Memory B cell (primary cell): Measurements from ENCODE around the gene CA5A.
A peak's percentile ranks its signal among the peaks of the same experiment; 100 is the strongest.

ENCODE experiments used
- ATAC-seq: fragments of 150-1000 bp; cut with Tn5 transposase; 2 replicates; pipeline ENCODE4 v1.10.0; 2021; ENCODE audit warnings: low read depth, mild to moderate bottlenecking, moderate library complexity
- DNase-seq, 2 donors: peaks; one replicate each; pipeline ENCODE4 v3.0.0; 2022; ENCODE audit warnings: low spot score in 2 of 2
- H3K27ac Mint-ChIP-seq: one replicate; pipeline ENCODE4 v1.8.0; 2022; ENCODE audit warnings: mild to moderate bottlenecking, moderate library complexity, mixed read lengths
- H3K27me3 Mint-ChIP-seq: one replicate; pipeline ENCODE4 v1.8.0; 2022; ENCODE audit warnings: mixed read lengths
- H3K36me3 Mint-ChIP-seq: one replicate; pipeline ENCODE4 v1.8.0; 2022; ENCODE audit warnings: mild to moderate bottlenecking, mixed read lengths
- H3K4me1 Mint-ChIP-seq: one replicate; pipeline ENCODE4 v1.8.0; 2022; ENCODE audit warnings: mixed read lengths
- H3K4me3 Mint-ChIP-seq: one replicate; pipeline ENCODE4 v1.8.0; 2022; ENCODE audit warnings: mild to moderate bottlenecking, moderate library complexity, mixed read lengths
- H3K9me3 Mint-ChIP-seq: one replicate; pipeline ENCODE4 v1.8.0; 2022; ENCODE audit warnings: mixed read lengths

CA5A gene

GRCh38 chr16:87847467-87847784, 88.9 kb downstream of the CA5A start:
- no peaks in the 10 kb centered on the region for H3K36me3 Mint-ChIP-seq
- no peaks in the 10 kb centered on the region for H3K27me3 Mint-ChIP-seq
- DNase-seq = no peak
- H3K27ac Mint-ChIP-seq = no peak overlapping the region
- no peak for ATAC-seq
- H3K4me1 Mint-ChIP-seq = peaks cover 8% of the 10 kb centered on the region
- H3K9me3 Mint-ChIP-seq = no peaks in the 10 kb centered on the region
- no peak overlapping the region for H3K4me3 Mint-ChIP-seq

GRCh38 chr16:87846705-87847466, 89.4 kb downstream of the CA5A start:
- Mint-ChIP-seq H3K4me3 (no peak overlapping the region), H3K36me3 (no peaks in the 10 kb centered on the region), H3K9me3 (no peaks in the 10 kb centered on the region), H3K4me1 (peaks cover 8% of the 10 kb centered on the region), H3K27ac (no peak overlapping the region), H3K27me3 (no peaks in the 10 kb centered on the region)
- ATAC-seq (no peak), DNase-seq (no peak)

GRCh38 chr16:87845807-87846619, 90.3 kb downstream of the CA5A start:
- H3K4me3 Mint-ChIP-seq = no peak overlapping the region
- peaks cover 8% of the 10 kb centered on the region for H3K4me1 Mint-ChIP-seq
- H3K27ac Mint-ChIP-seq = no peak overlapping the region
- DNase-seq (no peak), ATAC-seq (no peak)
- no peaks in the 10 kb centered on the region for H3K9me3 Mint-ChIP-seq
- H3K36me3 Mint-ChIP-seq = no peaks in the 10 kb centered on the region
- no peaks in the 10 kb centered on the region for H3K27me3 Mint-ChIP-seq

GRCh38 chr16:87845213-87845612, 91.1 kb downstream of the CA5A start:
- H3K9me3 Mint-ChIP-seq = no peaks in the 10 kb centered on the region
- no peak for ATAC-seq

GRCh38 chr16:87844809-87845208, 91.5 kb downstream of the CA5A start:
- H3K4me3 Mint-ChIP-seq = no peak overlapping the region
- no peak overlapping the region for H3K27ac Mint-ChIP-seq
- ATAC-seq (no peak), DNase-seq (no peak)
- no peaks in the 10 kb centered on the region for H3K27me3 Mint-ChIP-seq
- H3K4me1 Mint-ChIP-seq = peaks cover 8% of the 10 kb centered on the region
- no peaks in the 10 kb centered on the region for H3K9me3 Mint-ChIP-seq
- H3K36me3 Mint-ChIP-seq = no peaks in the 10 kb centered on the region

More at GRCh38 chr16:87845213-87845612, 91.1 kb downstream of the CA5A start:
- Mint-ChIP-seq H3K4me3 (no peak overlapping the region), H3K27me3 (no peaks in the 10 kb centered on the region), H3K27ac (no peak overlapping the region), H3K4me1 (peaks cover 8% of the 10 kb centered on the region), H3K36me3 (no peaks in the 10 kb centered on the region)
- no peak for DNase-seq

GRCh38 chr16:87844120-87844733, 92.1 kb downstream of the CA5A start:
- H3K4me1 Mint-ChIP-seq = peaks cover 8% of the 10 kb centered on the region
- no peak overlapping the region for H3K27ac Mint-ChIP-seq
- no peaks in the 10 kb centered on the region for H3K36me3 Mint-ChIP-seq
- H3K27me3 Mint-ChIP-seq = no peaks in the 10 kb centered on the region
- DNase-seq = no peak
- H3K4me3 Mint-ChIP-seq = no peak overlapping the region
- no peak for ATAC-seq
- H3K9me3 Mint-ChIP-seq = no peaks in the 10 kb centered on the region

GRCh38 chr16:87843678-87844105, 92.6 kb downstream of the CA5A start:
- Mint-ChIP-seq H3K36me3 (no peaks in the 10 kb centered on the region), H3K27ac (peak overlapping the region; percentile 7), H3K27me3 (no peaks in the 10 kb centered on the region), H3K4me1 (peaks cover 8% of the 10 kb centered on the region), H3K4me3 (no peak overlapping the region), H3K9me3 (no peaks in the 10 kb centered on the region)
- DNase-seq = no peak
- ATAC-seq = no peak

GRCh38 chr16:87842209-87842869, 94.0 kb downstream of the CA5A start:
- DNase-seq = no peak

GRCh38 chr16:87841340-87842208, 94.8 kb downstream of the CA5A start:
- Mint-ChIP-seq H3K36me3 (peaks cover 3% of the 10 kb centered on the region), H3K9me3 (no peaks in the 10 kb centered on the region), H3K27ac (no peak overlapping the region), H3K4me3 (no peak overlapping the region), H3K27me3 (no peaks in the 10 kb centered on the region), H3K4me1 (peaks cover 8% of the 10 kb centered on the region)
- no peak for ATAC-seq
- DNase-seq = no peak

More at GRCh38 chr16:87842209-87842869, 94.0 kb downstream of the CA5A start:
- Mint-ChIP-seq H3K4me3 (no peak overlapping the region), H3K27ac (no peak overlapping the region), H3K4me1 (peaks cover 8% of the 10 kb centered on the region), H3K36me3 (peaks cover under 1% of the 10 kb centered on the region), H3K27me3 (no peaks in the 10 kb centered on the region), H3K9me3 (no peaks in the 10 kb centered on the region)
- ATAC-seq = no peak

- H3K4me3 Mint-ChIP-seq = no peak overlapping the region
- peaks cover 6% of the 10 kb centered on the region for H3K36me3 Mint-ChIP-seq
- no peaks in the 10 kb centered on the region for H3K9me3 Mint-ChIP-seq
- H3K4me1 Mint-ChIP-seq = peaks cover 8% of the 10 kb centered on the region
- ATAC-seq (no peak), DNase-seq (no peak)
- H3K27ac Mint-ChIP-seq = no peak overlapping the region
- no peaks in the 10 kb centered on the region for H3K27me3 Mint-ChIP-seq
Observed at GRCh38 chr16:87840271-87840978, 95.9 kb downstream of the CA5A start.

- no peak for DNase-seq
- no peak for ATAC-seq
- Mint-ChIP-seq H3K9me3 (no peaks in the 10 kb centered on the region), H3K36me3 (peaks cover 6% of the 10 kb centered on the region), H3K4me3 (no peak overlapping the region), H3K27me3 (no peaks in the 10 kb centered on the region), H3K4me1 (peaks cover 6% of the 10 kb centered on the region), H3K27ac (no peak overlapping the region)
Observed at GRCh38 chr16:87839542-87840270, 96.6 kb downstream of the CA5A start.
